Fibroblast of skin of scalp (primary cell): ENCODE data around the gene MMP19.

Experiments
- DNase-seq: peaks from one replicate; pipeline ENCODE4 v3.0.0-alpha.2; 2013

Gene MMP19

DNA sequence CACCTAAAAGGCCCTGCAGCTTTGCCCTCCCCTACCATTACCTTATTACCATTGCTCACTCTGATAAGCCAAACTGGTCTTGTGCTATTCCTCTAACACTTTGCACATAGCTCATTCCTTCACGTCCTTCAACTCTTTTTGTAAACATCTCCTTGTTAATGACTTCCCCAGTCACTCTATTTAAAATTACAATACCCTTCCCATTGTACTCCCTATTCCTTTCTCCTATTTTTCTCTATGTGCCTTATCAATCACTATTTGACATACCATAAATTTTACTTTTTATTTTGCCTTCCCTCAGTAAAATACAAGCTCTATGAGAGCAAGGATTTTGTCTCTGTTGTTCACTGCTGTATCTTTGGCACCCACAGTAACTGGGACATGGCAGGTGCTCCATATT is 30.6 kb downstream of the MMP19 start:
- DNase-seq: no peak

GRCh38 chr12:55809274-55809673 is 33.5 kb downstream of the MMP19 start:
- no peak for DNase-seq

DNA sequence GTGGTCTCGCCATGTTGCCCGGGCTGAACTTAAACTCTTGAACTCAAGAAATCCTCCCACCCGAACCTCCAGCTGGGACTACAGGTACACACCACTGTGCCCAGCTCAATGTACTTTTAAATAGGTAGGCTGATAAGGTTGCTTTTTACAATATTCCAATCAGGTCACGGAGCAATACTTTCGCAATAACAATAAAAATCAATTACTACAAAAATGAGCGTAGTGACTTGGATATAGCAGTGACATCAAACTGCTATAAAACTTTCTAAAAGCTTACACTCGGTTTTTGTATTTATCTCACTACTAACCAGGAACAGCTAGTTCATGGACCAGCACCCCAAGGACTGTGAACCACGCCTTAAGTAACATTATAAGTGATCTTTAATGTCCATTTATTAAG is 35.8 kb downstream of the MMP19 start:
- DNase-seq: no peak

DNA sequence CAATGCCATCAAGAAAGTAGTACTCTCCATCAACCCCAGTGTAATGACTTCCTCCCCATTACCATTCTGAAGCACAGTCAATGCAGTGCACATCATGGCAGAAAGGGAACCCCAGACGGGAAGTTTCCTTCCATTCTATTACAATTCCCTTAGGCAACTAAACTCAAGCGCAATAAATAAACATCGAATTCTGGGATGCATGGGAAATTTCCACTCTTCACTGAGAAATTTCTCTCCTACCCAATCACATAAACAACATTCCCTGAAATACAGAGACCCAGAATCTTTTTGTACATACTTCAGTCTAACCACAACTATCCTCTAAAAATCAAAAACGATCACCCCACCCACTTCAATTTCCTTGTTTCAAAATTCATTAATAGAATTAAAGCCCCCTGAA is 45.2 kb downstream of the MMP19 start:
- no peak for DNase-seq

GRCh38 chr12:55797068-55797467 is 45.7 kb downstream of the MMP19 start:
- peak; percentile 50 for DNase-seq

- no peak for DNase-seq
These were observed 46.8 kb downstream of the MMP19 start for GRCh38 chr12:55795950-55796349.

DNA sequence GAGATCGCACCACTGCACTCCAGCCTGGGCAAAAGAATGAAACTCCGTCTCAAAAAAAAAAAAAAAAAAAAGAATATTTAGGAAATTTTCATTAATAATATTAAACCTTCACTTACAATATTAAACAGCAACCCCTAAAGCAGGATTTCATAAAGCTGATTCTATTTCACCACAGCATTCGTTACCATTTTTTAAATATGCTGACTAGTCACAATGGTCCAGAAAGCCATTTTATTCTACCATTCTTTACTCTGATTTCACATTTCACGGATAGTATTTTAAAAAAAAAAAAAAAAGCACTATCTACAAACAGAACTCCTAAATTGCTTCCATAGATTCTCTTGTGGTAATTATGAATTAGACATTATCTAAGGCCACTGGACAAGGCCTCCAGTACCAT is 52.8 kb downstream of the MMP19 start:
- no peak for DNase-seq

DNA sequence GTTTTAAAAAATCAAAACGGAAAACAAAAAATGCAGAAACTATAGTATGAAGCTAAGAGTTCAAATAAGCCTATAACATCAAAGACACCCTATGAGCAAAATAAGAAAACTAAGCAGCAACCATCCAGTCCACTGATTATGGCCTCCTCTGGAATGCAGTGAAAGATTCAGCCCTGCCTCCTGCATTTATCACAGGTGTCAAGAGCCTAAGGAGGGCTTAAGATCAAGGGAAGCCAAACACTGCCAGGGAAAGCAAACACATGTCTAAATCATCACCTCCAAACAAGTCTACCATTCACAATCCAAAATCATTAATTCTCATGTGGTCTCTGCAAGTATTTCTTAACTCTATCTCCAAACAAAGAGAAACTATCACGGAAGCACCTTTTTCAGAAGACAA is 53.6 kb downstream of the MMP19 start:
- no peak for DNase-seq

GRCh38 chr12:55788546-55788945 is 54.2 kb downstream of the MMP19 start:
- DNase-seq: no peak
